HepG2 (cell line): ENCODE data around the gene PLPP3. TPM values are rescaled to one million over a fixed set of nuclear protein-coding genes. Genes with fewer than 3 reads are reported as not detected.

Source experiments
- CERS6 ChIP-seq: sonication (generic); formaldehyde crosslinking; IDR thresholded peaks from 2 replicates; pipeline ENCODE4 v1.5.0; 2020; ENCODE audit warnings: missing genetic modification reagents
- CSRNP2 ChIP-seq: sonication (generic); formaldehyde crosslinking; conservative IDR thresholded peaks from 2 replicates; pipeline ENCODE4 v1.8.0; 2022; ENCODE audit warnings: low read depth, missing genetic modification reagents
- DNMT1 ChIP-seq: sonication (generic); formaldehyde crosslinking; IDR thresholded peaks from 2 replicates; pipeline ENCODE4 v1.5.1; 2020; ENCODE audit warnings: mild to moderate bottlenecking, missing genetic modification reagents
- E2F5 ChIP-seq: sonication (generic); formaldehyde crosslinking; conservative IDR thresholded peaks from 2 replicates; pipeline ENCODE4 v1.4.0; 2020; ENCODE audit warnings: missing genetic modification reagents
- GMEB2 ChIP-seq: IDR thresholded peaks from 2 replicates; pipeline ENCODE4 v1.6.1; 2016; ENCODE audit warnings: missing biosample characterization, missing genetic modification reagents, low read depth
- RBFOX2 ChIP-seq: fragments of 200-400 bp; formaldehyde crosslinking; IDR thresholded peaks from 2 replicates; pipeline ENCODE4 v1.6.1; 2017; ENCODE audit warnings: low read depth, mild to moderate bottlenecking, low read length
- RBM39 ChIP-seq: fragments of 200-400 bp; formaldehyde crosslinking; IDR thresholded peaks from one replicate; pipeline ENCODE4 v1.6.1; 2018; ENCODE audit warnings: antibody characterized with exemption, mild to moderate bottlenecking, low read depth, low read length; ENCODE audit not compliant: poor library complexity, severe bottlenecking
- REXO4 ChIP-seq: sonication (generic); formaldehyde crosslinking; IDR thresholded peaks from 2 replicates; pipeline ENCODE4 v1.8.0; 2022; ENCODE audit warnings: missing genetic modification reagents, mild to moderate bottlenecking, borderline replicate concordance
- WIZ ChIP-seq: sonication (generic); formaldehyde crosslinking; IDR thresholded peaks from 2 replicates; pipeline ENCODE4 v1.5.1; 2020; ENCODE audit warnings: mild to moderate bottlenecking, missing genetic modification reagents
- ZFP36L2 ChIP-seq: sonication (generic); formaldehyde crosslinking; IDR thresholded peaks from 2 replicates; pipeline ENCODE4 v1.4.0; 2020; ENCODE audit warnings: missing genetic modification reagents
- ZNF136 ChIP-seq: sonication (generic); formaldehyde crosslinking; IDR thresholded peaks from 2 replicates; pipeline ENCODE4 v1.8.1; 2022; ENCODE audit warnings: low read depth, mild to moderate bottlenecking, moderate library complexity, missing genetic modification reagents
- ZNF274 ChIP-seq: sonication (generic); formaldehyde crosslinking; IDR thresholded peaks from 2 replicates; pipeline ENCODE4 v1.5.1; 2020; ENCODE audit warnings: mild to moderate bottlenecking, missing genetic modification reagents
- ZNF354B ChIP-seq: sonication (generic); formaldehyde crosslinking; IDR thresholded peaks from 2 replicates; pipeline ENCODE4 v1.8.0; 2022; ENCODE audit warnings: mild to moderate bottlenecking, missing genetic modification reagents
- ZNF460 ChIP-seq: sonication (generic); formaldehyde crosslinking; IDR thresholded peaks from 2 replicates; pipeline ENCODE4 v1.5.1; 2020; ENCODE audit warnings: missing genetic modification reagents, mild to moderate bottlenecking, borderline replicate concordance
- ZNF766 ChIP-seq: sonication (generic); formaldehyde crosslinking; IDR thresholded peaks from 2 replicates; pipeline ENCODE4 v1.5.0; 2020; ENCODE audit warnings: missing genetic modification reagents, borderline replicate concordance
- ZNF773 ChIP-seq: sonication (generic); formaldehyde crosslinking; IDR thresholded peaks from 2 replicates; pipeline ENCODE4 v1.4.0; 2020; ENCODE audit warnings: missing genetic modification reagents, borderline replicate concordance
- polyA plus RNA-seq, 8 experiments: library from polyadenylated mRNA; depleted of rRNA in 3 of 8; stranded (reverse) in 7 of 8; unstranded in 1 of 8; fragments of >200 nt; fragmentation: Illumina TruSeq in 4 of 8; extraction: Trizol in 4 of 8; gene quantifications; 2 replicates each; pipeline versions ENCODE4 v1.2.1 to v1.2.3, GENCODE V29; 2011 to 2016; ENCODE audit warnings: low read depth in 4 of 8, missing spikeins in 1 of 8, mixed read lengths in 1 of 8; ENCODE audit not compliant: insufficient read depth in 1 of 8
- total RNA-seq, 5 experiments: library from RNA; depleted of rRNA; stranded (reverse); fragments of >200 nt; fragmentation: Illumina TruSeq; extraction: Trizol; gene quantifications; 2 replicates each; pipeline ENCODE4 v1.2.3, GENCODE V29; 2016; ENCODE audit warnings: low read depth in 1 of 5
- TF ChIP-seq, protein P1 (sequence below): sonication (generic); formaldehyde crosslinking; IDR thresholded peaks from 2 replicates; pipeline ENCODE4 v1.4.0; 2020; ENCODE audit warnings: missing genetic modification reagents, mild to moderate bottlenecking, borderline replicate concordance
- TF ChIP-seq, protein P2 (sequence below): sonication (generic); formaldehyde crosslinking; IDR thresholded peaks from 2 replicates; pipeline ENCODE4 v1.8.0; 2023; ENCODE audit warnings: mild to moderate bottlenecking, missing genetic modification reagents

PLPP3 gene
- total and polyA plus RNA-seq, 2 of the 13 experiments (the other 11 are each of a cell fraction or from before 2014, with no cell fraction given), result 49.7 to 65.8 TPM

DNA sequence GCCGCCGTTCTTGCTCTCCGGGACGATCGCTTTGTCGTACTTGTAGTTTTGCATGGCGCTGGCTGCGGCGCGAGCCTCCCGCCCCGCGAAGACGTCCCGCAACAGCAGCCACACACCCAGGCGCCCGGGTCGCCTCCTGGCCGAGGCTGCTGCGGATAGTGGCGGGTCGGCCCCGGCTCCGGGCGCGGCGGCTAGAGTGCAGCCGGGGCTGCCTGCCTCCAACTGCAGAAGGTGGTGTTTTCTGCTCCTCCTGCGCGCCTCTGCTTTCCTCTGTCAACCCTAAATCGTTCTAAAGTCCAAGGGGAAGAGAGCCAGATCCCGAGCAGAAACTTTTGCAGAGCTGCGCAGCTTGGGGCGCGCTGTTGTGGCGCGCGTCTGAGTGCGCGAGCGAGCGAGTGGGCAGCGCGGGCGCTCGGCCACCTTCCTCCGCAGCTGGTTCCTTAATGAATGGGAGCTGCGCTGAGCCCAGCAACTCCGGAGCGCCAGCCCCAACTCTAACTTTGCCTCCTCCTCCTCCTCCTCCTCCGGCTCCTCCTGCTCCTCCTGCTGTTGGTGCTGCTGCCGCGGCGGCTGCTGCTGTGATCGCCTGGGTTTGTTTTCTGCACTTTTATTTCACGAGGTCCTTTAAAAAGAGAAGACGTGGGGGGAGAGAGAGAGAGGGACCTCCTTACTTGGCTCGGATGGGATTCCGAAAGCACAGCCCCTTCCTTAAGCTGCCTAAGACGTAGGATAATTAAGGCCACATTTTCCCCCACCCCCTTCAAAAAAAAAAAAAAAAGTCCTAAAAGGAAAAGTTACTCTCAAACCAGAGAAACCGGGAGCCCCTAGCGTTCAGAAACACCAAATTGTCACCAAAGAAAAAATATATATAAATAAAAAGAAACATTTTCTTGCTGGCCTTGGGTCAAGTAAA lies at the start of gene PLPP3 (continued):
- 0 out of 2 replicates have a peak, but pooled peaks have one; percentile 38 for TF ChIP-seq E2F5 (CRISPR knock-in tag)
- TF ChIP-seq, protein P1, sequence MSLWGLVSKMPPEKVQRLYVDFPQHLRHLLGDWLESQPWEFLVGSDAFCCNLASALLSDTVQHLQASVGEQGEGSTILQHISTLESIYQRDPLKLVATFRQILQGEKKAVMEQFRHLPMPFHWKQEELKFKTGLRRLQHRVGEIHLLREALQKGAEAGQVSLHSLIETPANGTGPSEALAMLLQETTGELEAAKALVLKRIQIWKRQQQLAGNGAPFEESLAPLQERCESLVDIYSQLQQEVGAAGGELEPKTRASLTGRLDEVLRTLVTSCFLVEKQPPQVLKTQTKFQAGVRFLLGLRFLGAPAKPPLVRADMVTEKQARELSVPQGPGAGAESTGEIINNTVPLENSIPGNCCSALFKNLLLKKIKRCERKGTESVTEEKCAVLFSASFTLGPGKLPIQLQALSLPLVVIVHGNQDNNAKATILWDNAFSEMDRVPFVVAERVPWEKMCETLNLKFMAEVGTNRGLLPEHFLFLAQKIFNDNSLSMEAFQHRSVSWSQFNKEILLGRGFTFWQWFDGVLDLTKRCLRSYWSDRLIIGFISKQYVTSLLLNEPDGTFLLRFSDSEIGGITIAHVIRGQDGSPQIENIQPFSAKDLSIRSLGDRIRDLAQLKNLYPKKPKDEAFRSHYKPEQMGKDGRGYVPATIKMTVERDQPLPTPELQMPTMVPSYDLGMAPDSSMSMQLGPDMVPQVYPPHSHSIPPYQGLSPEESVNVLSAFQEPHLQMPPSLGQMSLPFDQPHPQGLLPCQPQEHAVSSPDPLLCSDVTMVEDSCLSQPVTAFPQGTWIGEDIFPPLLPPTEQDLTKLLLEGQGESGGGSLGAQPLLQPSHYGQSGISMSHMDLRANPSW, result no peak
- TF ChIP-seq ZNF766 (CRISPR knock-in tag), result no peak
- peak; percentile 95 for TF ChIP-seq RBFOX2
- no peak for TF ChIP-seq GMEB2 (CRISPR knock-in tag)
- 0 out of 2 replicates have a peak, but pooled peaks have one; percentile 38 for TF ChIP-seq DNMT1 (CRISPR knock-in tag)
- no peak; the same call in 1 of the 2 replicates for TF ChIP-seq ZNF274 (CRISPR knock-in tag)
- TF ChIP-seq ZNF773 (CRISPR knock-in tag), result no peak
- TF ChIP-seq WIZ (CRISPR knock-in tag), result no peak; the same call in none of the 2 replicates
- TF ChIP-seq ZFP36L2 (CRISPR knock-in tag), result no peak
- no peak for TF ChIP-seq CSRNP2
- TF ChIP-seq CERS6 (CRISPR knock-in tag), result no peak
- no peak for TF ChIP-seq REXO4 (CRISPR knock-in tag)
- 0 out of 2 replicates have a peak, but pooled peaks have one; percentile 70 for TF ChIP-seq ZNF136
- TF ChIP-seq, protein P2, sequence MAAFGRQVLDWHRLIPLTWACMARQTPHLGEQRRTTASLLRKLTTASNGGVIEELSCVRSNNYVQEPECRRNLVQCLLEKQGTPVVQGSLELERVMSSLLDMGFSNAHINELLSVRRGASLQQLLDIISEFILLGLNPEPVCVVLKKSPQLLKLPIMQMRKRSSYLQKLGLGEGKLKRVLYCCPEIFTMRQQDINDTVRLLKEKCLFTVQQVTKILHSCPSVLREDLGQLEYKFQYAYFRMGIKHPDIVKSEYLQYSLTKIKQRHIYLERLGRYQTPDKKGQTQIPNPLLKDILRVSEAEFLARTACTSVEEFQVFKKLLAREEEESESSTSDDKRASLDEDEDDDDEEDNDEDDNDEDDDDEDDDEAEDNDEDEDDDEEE (CRISPR knock-in tag), result no peak
- no peak for TF ChIP-seq ZNF354B
- no peak for TF ChIP-seq ZNF460 (CRISPR knock-in tag)
- peak; percentile 76 for TF ChIP-seq RBM39
